HEK293 (cell line): ENCODE results near the gene THAP11.
A peak's percentile ranks its signal among the peaks of the same experiment; 100 is the strongest.

Experiments
- BCL11B ChIP-seq: fragments of 450-650 bp; formaldehyde crosslinking; IDR thresholded peaks from 2 replicates; pipeline ENCODE4 v1.5.1; 2016; ENCODE audit warnings: low read depth, missing biosample characterization, missing genetic modification characterization
- KLF16 ChIP-seq: fragments of 450-650 bp; formaldehyde crosslinking; IDR thresholded peaks from 2 replicates; pipeline ENCODE4 v1.5.1; 2017; ENCODE audit warnings: missing biosample characterization, missing genetic modification characterization
- KLF8 ChIP-seq: fragments of 450-650 bp; formaldehyde crosslinking; IDR thresholded peaks from 2 replicates; pipeline ENCODE4 v1.5.1; 2016; ENCODE audit warnings: missing biosample characterization, missing genetic modification characterization
- KLF9 ChIP-seq: fragments of 450-650 bp; formaldehyde crosslinking; IDR thresholded peaks from 2 replicates; pipeline ENCODE4 v1.5.1; 2016; ENCODE audit warnings: missing biosample characterization, missing genetic modification characterization, low read depth
- MZF1 ChIP-seq: fragments of 450-650 bp; formaldehyde crosslinking; IDR thresholded peaks from 2 replicates; pipeline ENCODE4 v1.5.1; 2017; ENCODE audit warnings: missing biosample characterization, missing genetic modification characterization, borderline replicate concordance
- SALL2 ChIP-seq: fragments of 450-650 bp; formaldehyde crosslinking; IDR thresholded peaks from 2 replicates; pipeline ENCODE4 v1.5.0; 2017; ENCODE audit warnings: missing biosample characterization, mild to moderate bottlenecking, missing genetic modification characterization, borderline replicate concordance
- SP3 ChIP-seq: fragments of 450-650 bp; formaldehyde crosslinking; IDR thresholded peaks from 2 replicates; pipeline ENCODE4 v1.5.1; 2016; ENCODE audit warnings: missing biosample characterization, missing genetic modification characterization
- ZBTB21 ChIP-seq: fragments of 450-650 bp; formaldehyde crosslinking; IDR thresholded peaks from 2 replicates; pipeline ENCODE4 v1.5.1; 2017; ENCODE audit warnings: missing biosample characterization, missing genetic modification characterization
- ZBTB7A ChIP-seq: fragments of 450-650 bp; formaldehyde crosslinking; IDR thresholded peaks from 2 replicates; pipeline ENCODE4 v1.5.1; 2016; ENCODE audit warnings: low read depth, missing biosample characterization, missing genetic modification characterization
- ZEB2 ChIP-seq: fragments of 450-650 bp; formaldehyde crosslinking; IDR thresholded peaks from 2 replicates; pipeline ENCODE4 v1.5.1; 2016; ENCODE audit warnings: missing biosample characterization, missing genetic modification characterization
- ZNF121 ChIP-seq: fragments of 450-650 bp; formaldehyde crosslinking; IDR thresholded peaks from 2 replicates; pipeline ENCODE4 v1.5.1; 2016; ENCODE audit warnings: missing biosample characterization, missing genetic modification characterization
- ZNF140 ChIP-seq: fragments of 450-650 bp; formaldehyde crosslinking; IDR thresholded peaks from 2 replicates; pipeline ENCODE4 v1.5.1; 2016; ENCODE audit warnings: missing biosample characterization, missing genetic modification characterization
- ZNF302 ChIP-seq: fragments of 450-650 bp; formaldehyde crosslinking; IDR thresholded peaks from 2 replicates; pipeline ENCODE4 v1.5.1; 2016; ENCODE audit warnings: missing biosample characterization, missing genetic modification characterization, low read depth
- ZNF324 ChIP-seq: fragments of 450-650 bp; formaldehyde crosslinking; IDR thresholded peaks from 2 replicates; pipeline ENCODE4 v1.5.1; 2016; ENCODE audit warnings: missing biosample characterization, missing genetic modification characterization
- ZNF404 ChIP-seq: fragments of 450-650 bp; formaldehyde crosslinking; IDR thresholded peaks from 2 replicates; pipeline ENCODE4 v1.5.1; 2017; ENCODE audit warnings: missing biosample characterization, missing genetic modification characterization
- ZNF416 ChIP-seq: fragments of 450-650 bp; formaldehyde crosslinking; IDR thresholded peaks from 2 replicates; pipeline ENCODE4 v1.5.1; 2016; ENCODE audit warnings: missing biosample characterization, missing genetic modification characterization
- ZNF558 ChIP-seq: fragments of 450-650 bp; formaldehyde crosslinking; IDR thresholded peaks from 2 replicates; pipeline ENCODE4 v1.5.1; 2016; ENCODE audit warnings: missing biosample characterization, missing genetic modification characterization
- ZNF561 ChIP-seq: fragments of 450-650 bp; IDR thresholded peaks from 2 replicates; pipeline ENCODE4 v1.5.1; 2018; ENCODE audit warnings: missing biosample characterization, missing genetic modification characterization, borderline replicate concordance
- ZNF621 ChIP-seq: fragments of 450-650 bp; formaldehyde crosslinking; IDR thresholded peaks from 2 replicates; pipeline ENCODE4 v1.5.1; 2017; ENCODE audit warnings: missing biosample characterization, missing genetic modification characterization
- ZNF677 ChIP-seq: fragments of 450-650 bp; IDR thresholded peaks from 2 replicates; pipeline ENCODE4 v1.5.0; 2018; ENCODE audit warnings: missing biosample characterization, mild to moderate bottlenecking, missing genetic modification characterization, moderate library complexity
- ZNF701 ChIP-seq: fragments of 450-650 bp; formaldehyde crosslinking; IDR thresholded peaks from 2 replicates; pipeline ENCODE4 v1.5.1; 2016; ENCODE audit warnings: missing biosample characterization, missing genetic modification characterization
- ZNF785 ChIP-seq: fragments of 450-650 bp; formaldehyde crosslinking; IDR thresholded peaks from 2 replicates; pipeline ENCODE4 v1.5.1; 2016; ENCODE audit warnings: missing biosample characterization, missing genetic modification characterization
- ZXDB ChIP-seq: fragments of 450-650 bp; formaldehyde crosslinking; IDR thresholded peaks from 2 replicates; pipeline ENCODE4 v1.5.1; 2016; ENCODE audit warnings: missing biosample characterization, missing genetic modification characterization
- TF ChIP-seq, protein P1 (sequence below): IDR thresholded peaks from 2 replicates; pipeline ENCODE4 v1.6.1; 2011; ENCODE audit warnings: mild to moderate bottlenecking, low read depth, low read length, borderline replicate concordance
- TF ChIP-seq, protein P2 (sequence below): fragments of 450-650 bp; formaldehyde crosslinking; conservative IDR thresholded peaks from 2 replicates; pipeline ENCODE4 v1.5.1; 2016; ENCODE audit warnings: low read depth, missing biosample characterization, missing genetic modification characterization
- TF ChIP-seq, protein P3 (sequence below): fragments of 450-650 bp; formaldehyde crosslinking; IDR thresholded peaks from 2 replicates; pipeline ENCODE4 v1.5.1; 2017; ENCODE audit warnings: missing biosample characterization, mild to moderate bottlenecking, missing genetic modification characterization, moderate library complexity
- TF ChIP-seq, protein P4 (sequence below): fragments of 450-650 bp; formaldehyde crosslinking; IDR thresholded peaks from 2 replicates; pipeline ENCODE4 v1.5.1; 2016; ENCODE audit warnings: missing biosample characterization, missing genetic modification characterization, borderline replicate concordance
- TF ChIP-seq, protein P5 (sequence below): fragments of 450-650 bp; formaldehyde crosslinking; IDR thresholded peaks from 2 replicates; pipeline ENCODE4 v1.5.1; 2016; ENCODE audit warnings: missing biosample characterization, missing genetic modification characterization

Gene THAP11

DNA sequence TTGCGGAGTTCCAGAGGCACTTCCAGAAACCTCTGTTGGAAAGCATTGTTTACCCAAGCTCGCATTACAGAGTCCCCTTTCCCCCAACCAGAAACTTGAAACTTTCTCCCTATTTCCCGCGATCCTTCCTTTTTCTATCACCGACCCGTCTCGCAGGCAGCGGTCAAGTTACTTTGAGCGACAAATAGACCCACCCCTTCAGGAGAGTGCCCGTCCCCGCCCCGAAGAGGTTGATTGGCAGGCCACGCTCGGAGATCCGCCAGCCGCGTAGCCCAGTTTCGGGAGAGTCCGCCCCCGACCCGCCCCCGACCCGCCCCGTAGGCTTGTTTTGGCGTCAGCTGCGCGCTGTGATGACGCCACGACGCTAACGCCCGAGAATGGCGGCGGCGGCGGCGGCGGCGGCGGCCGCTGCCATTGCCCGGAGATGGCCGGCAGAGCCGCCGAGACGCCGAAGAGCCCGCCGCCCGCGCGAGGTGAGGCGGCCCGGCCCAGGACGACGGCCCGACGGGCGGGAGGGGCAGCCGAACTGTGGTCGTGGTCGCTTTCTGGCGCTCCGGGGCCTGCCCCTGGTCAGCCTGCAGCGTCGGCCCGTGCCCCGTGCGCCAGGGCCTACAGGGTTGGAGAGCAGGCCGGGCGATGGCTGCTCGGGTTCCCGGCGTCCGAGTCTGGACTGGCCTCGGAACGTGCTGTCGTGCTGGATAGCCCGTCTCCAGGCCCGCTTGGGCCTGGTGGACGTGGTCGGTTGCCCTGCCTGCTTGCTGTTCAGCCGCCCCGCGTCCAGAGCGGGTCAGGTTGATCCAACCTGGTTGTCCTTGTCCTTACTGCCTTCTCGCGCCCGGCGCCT, 51.0 kb downstream of the THAP11 start, which contains the start of gene PSKH1 (continued):
- TF ChIP-seq MZF1 (tag by site-specific recombination) (0 out of 2 replicates have a peak, but pooled peaks have one; percentile 18), ZBTB21 (tag by site-specific recombination) (peak; percentile 87), ZNF324 (tag by site-specific recombination) (no peak), KLF16 (tag by site-specific recombination) (no peak), KLF9 (peak; percentile 33; the same call in 1 of the 2 replicates), BCL11B (no peak), ZNF785 (no peak), ZEB2 (tag by site-specific recombination) (no peak), ZNF621 (tag by site-specific recombination) (no peak), SP3 (tag by site-specific recombination) (peak; percentile 93), ZNF140 (no peak), ZXDB (no peak), ZNF416 (no peak), ZNF561 (tag by site-specific recombination) (no peak), SALL2 (tag by site-specific recombination) (no peak), ZNF701 (tag by site-specific recombination) (no peak), ZNF121 (tag by site-specific recombination) (no peak), ZNF677 (tag by site-specific recombination) (peak; percentile 51; the same call in 1 of the 2 replicates), ZNF558 (tag by site-specific recombination) (no peak), ZNF302 (tag by site-specific recombination) (no peak), ZNF404 (no peak), ZBTB7A (tag by site-specific recombination) (no peak), KLF8 (tag by site-specific recombination) (peak; percentile 73; the same call in 1 of the 2 replicates)
- TF ChIP-seq, protein P1, sequence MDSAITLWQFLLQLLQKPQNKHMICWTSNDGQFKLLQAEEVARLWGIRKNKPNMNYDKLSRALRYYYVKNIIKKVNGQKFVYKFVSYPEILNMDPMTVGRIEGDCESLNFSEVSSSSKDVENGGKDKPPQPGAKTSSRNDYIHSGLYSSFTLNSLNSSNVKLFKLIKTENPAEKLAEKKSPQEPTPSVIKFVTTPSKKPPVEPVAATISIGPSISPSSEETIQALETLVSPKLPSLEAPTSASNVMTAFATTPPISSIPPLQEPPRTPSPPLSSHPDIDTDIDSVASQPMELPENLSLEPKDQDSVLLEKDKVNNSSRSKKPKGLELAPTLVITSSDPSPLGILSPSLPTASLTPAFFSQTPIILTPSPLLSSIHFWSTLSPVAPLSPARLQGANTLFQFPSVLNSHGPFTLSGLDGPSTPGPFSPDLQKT: no peak
- TF ChIP-seq, protein P2, sequence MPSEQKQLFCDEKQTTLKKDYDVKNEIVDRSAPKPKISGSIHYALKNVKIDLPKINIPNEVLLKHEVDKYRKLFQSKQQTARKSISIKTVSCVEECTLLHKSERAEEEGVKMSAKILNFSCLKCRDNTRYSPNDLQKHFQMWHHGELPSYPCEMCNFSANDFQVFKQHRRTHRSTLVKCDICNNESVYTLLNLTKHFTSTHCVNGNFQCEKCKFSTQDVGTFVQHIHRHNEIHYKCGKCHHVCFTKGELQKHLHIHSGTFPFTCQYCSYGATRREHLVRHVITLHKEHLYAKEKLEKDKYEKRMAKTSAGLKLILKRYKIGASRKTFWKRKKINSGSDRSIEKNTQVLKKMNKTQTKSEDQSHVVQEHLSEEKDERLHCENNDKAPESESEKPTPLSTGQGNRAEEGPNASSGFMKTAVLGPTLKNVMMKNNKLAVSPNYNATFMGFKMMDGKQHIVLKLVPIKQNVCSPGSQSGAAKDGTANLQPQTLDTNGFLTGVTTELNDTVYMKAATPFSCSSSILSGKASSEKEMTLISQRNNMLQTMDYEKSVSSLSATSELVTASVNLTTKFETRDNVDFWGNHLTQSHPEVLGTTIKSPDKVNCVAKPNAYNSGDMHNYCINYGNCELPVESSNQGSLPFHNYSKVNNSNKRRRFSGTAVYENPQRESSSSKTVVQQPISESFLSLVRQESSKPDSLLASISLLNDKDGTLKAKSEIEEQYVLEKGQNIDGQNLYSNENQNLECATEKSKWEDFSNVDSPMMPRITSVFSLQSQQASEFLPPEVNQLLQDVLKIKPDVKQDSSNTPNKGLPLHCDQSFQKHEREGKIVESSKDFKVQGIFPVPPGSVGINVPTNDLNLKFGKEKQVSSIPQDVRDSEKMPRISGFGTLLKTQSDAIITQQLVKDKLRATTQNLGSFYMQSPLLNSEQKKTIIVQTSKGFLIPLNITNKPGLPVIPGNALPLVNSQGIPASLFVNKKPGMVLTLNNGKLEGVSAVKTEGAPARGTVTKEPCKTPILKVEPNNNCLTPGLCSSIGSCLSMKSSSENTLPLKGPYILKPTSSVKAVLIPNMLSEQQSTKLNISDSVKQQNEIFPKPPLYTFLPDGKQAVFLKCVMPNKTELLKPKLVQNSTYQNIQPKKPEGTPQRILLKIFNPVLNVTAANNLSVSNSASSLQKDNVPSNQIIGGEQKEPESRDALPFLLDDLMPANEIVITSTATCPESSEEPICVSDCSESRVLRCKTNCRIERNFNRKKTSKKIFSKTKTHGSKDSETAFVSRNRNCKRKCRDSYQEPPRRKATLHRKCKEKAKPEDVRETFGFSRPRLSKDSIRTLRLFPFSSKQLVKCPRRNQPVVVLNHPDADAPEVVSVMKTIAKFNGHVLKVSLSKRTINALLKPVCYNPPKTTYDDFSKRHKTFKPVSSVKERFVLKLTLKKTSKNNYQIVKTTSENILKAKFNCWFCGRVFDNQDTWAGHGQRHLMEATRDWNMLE (tag by site-specific recombination): no peak
- TF ChIP-seq, protein P3, sequence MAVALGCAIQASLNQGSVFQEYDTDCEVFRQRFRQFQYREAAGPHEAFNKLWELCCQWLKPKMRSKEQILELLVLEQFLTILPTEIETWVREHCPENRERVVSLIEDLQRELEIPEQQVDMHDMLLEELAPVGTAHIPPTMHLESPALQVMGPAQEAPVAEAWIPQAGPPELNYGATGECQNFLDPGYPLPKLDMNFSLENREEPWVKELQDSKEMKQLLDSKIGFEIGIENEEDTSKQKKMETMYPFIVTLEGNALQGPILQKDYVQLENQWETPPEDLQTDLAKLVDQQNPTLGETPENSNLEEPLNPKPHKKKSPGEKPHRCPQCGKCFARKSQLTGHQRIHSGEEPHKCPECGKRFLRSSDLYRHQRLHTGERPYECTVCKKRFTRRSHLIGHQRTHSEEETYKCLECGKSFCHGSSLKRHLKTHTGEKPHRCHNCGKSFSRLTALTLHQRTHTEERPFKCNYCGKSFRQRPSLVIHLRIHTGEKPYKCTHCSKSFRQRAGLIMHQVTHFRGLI: no peak
- TF ChIP-seq, protein P4, sequence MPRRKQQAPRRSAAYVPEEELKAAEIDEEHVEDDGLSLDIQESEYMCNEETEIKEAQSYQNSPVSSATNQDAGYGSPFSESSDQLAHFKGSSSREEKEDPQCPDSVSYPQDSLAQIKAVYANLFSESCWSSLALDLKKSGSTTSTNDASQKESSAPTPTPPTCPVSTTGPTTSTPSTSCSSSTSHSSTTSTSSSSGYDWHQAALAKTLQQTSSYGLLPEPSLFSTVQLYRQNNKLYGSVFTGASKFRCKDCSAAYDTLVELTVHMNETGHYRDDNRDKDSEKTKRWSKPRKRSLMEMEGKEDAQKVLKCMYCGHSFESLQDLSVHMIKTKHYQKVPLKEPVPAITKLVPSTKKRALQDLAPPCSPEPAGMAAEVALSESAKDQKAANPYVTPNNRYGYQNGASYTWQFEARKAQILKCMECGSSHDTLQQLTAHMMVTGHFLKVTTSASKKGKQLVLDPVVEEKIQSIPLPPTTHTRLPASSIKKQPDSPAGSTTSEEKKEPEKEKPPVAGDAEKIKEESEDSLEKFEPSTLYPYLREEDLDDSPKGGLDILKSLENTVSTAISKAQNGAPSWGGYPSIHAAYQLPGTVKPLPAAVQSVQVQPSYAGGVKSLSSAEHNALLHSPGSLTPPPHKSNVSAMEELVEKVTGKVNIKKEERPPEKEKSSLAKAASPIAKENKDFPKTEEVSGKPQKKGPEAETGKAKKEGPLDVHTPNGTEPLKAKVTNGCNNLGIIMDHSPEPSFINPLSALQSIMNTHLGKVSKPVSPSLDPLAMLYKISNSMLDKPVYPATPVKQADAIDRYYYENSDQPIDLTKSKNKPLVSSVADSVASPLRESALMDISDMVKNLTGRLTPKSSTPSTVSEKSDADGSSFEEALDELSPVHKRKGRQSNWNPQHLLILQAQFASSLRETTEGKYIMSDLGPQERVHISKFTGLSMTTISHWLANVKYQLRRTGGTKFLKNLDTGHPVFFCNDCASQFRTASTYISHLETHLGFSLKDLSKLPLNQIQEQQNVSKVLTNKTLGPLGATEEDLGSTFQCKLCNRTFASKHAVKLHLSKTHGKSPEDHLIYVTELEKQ: no peak
- TF ChIP-seq, protein P5, sequence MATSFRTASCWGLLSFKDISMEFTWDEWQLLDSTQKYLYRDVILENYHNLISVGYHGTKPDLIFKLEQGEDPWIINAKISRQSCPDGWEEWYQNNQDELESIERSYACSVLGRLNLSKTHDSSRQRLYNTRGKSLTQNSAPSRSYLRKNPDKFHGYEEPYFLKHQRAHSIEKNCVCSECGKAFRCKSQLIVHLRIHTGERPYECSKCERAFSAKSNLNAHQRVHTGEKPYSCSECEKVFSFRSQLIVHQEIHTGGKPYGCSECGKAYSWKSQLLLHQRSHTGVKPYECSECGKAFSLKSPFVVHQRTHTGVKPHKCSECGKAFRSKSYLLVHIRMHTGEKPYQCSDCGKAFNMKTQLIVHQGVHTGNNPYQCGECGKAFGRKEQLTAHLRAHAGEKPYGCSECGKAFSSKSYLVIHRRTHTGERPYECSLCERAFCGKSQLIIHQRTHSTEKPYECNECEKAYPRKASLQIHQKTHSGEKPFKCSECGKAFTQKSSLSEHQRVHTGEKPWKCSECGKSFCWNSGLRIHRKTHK: no peak
